ENCODE results near the gene CTBP2.
A peak's percentile ranks its signal among the peaks of the same experiment; 100 is the strongest.

CTBP2 gene

GRCh38 chr10:124959564-124959963, 200.8 kb downstream of the CTBP2 start:
- no peak for DNase-seq

- peak; percentile 67 for DNase-seq
Measured at GRCh38 chr10:124957404-124957947, 202.9 kb downstream of the CTBP2 start.

- no peak for DNase-seq
Measured at GRCh38 chr10:124956764-124957163, 203.6 kb downstream of the CTBP2 start.

- no peak for DNase-seq
Measured at GRCh38 chr10:124955868-124956267, 204.5 kb downstream of the CTBP2 start.

- no peak for DNase-seq
Measured at GRCh38 chr10:124955243-124955642, 205.1 kb downstream of the CTBP2 start.

GRCh38 chr10:124953421-124953820, 206.9 kb downstream of the CTBP2 start:
- no peak for DNase-seq

- no peak for DNase-seq
Measured at GRCh38 chr10:124952123-124952522, 208.2 kb downstream of the CTBP2 start.

- peak; percentile 8 for DNase-seq
Measured at GRCh38 chr10:124949543-124949942, 210.8 kb downstream of the CTBP2 start.

- DNase-seq = no peak
Measured at GRCh38 chr10:124946945-124947344, 213.4 kb downstream of the CTBP2 start.

- DNase-seq = no peak
Measured at GRCh38 chr10:124944982-124945381, 215.4 kb downstream of the CTBP2 start.

- DNase-seq = peak; percentile 39
Measured at GRCh38 chr10:124943301-124944092, 216.9 kb downstream of the CTBP2 start.

- peak; percentile 45 for DNase-seq
Measured at GRCh38 chr10:124942317-124943169, 217.8 kb downstream of the CTBP2 start.

- DNase-seq = no peak
Measured at GRCh38 chr10:124941823-124942222, 218.5 kb downstream of the CTBP2 start, which contains the start of gene ZRANB1. Gene ZRANB1, plus strand, starts transcription at chr10:124942123. Its CDS starts 371 bp downstream, at chr10:124942494.

GRCh38 chr10:124939290-124939689, 221.1 kb downstream of the CTBP2 start:
- DNase-seq = no peak

- no peak for DNase-seq
Measured at GRCh38 chr10:124936813-124937212, 223.6 kb downstream of the CTBP2 start.

GRCh38 chr10:124935946-124936345, 224.4 kb downstream of the CTBP2 start:
- DNase-seq = no peak
